Activated CD4-positive, alpha-beta T cell treated with anti-CD3 and anti-CD28 coated beads, Interleukin-2, Interleukin-4, amounts not matched to agents 100 ng/mL and 50 ng/mL, durations not matched to agents 16 hours and 8 hours (primary cell): ENCODE data around the gene PIK3C2G.
"Not testable (repeated sequence)": the region's sequence is repeated elsewhere in the genome, so short reads cannot be mapped to it uniquely, and the experiment has no call there.

Experiments
- DNase-seq: peaks from one replicate; pipeline ENCODE4 v3.0.0-alpha.2; 2020; ENCODE audit warnings: low spot score

PIK3C2G gene, protein sequence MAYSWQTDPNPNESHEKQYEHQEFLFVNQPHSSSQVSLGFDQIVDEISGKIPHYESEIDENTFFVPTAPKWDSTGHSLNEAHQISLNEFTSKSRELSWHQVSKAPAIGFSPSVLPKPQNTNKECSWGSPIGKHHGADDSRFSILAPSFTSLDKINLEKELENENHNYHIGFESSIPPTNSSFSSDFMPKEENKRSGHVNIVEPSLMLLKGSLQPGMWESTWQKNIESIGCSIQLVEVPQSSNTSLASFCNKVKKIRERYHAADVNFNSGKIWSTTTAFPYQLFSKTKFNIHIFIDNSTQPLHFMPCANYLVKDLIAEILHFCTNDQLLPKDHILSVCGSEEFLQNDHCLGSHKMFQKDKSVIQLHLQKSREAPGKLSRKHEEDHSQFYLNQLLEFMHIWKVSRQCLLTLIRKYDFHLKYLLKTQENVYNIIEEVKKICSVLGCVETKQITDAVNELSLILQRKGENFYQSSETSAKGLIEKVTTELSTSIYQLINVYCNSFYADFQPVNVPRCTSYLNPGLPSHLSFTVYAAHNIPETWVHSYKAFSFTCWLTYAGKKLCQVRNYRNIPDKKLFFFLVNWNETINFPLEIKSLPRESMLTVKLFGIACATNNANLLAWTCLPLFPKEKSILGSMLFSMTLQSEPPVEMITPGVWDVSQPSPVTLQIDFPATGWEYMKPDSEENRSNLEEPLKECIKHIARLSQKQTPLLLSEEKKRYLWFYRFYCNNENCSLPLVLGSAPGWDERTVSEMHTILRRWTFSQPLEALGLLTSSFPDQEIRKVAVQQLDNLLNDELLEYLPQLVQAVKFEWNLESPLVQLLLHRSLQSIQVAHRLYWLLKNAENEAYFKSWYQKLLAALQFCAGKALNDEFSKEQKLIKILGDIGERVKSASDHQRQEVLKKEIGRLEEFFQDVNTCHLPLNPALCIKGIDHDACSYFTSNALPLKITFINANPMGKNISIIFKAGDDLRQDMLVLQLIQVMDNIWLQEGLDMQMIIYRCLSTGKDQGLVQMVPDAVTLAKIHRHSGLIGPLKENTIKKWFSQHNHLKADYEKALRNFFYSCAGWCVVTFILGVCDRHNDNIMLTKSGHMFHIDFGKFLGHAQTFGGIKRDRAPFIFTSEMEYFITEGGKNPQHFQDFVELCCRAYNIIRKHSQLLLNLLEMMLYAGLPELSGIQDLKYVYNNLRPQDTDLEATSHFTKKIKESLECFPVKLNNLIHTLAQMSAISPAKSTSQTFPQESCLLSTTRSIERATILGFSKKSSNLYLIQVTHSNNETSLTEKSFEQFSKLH (N-terminal part only)

GRCh38 chr12:18261273-18261672 lies at the start of gene PIK3C2G:
PIK3C2G (plus strand) TSS chr12:18261518; CDS start chr12:18282082, 20,564 bp downstream.
- no peak for DNase-seq

DNA sequence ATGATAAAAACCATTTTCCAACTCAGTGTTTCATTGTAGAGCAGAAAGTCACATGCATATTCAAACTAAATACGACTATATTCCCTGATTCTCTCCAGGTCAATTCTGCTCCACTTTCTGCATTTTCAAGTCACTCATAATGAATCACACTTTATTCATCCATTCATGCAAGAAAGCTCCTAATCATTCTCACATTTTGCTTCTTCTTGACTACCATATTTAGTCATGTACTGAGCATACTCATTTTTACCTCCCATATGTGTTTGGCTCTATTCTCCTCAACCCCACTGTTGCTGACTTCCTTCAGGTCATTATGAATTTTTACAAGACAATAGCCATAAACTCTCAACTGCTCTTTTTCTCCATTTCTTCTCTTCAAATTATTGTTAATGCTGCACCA lies 43.4 kb upstream of the PIK3C2G start:
- DNase-seq: no peak

DNA sequence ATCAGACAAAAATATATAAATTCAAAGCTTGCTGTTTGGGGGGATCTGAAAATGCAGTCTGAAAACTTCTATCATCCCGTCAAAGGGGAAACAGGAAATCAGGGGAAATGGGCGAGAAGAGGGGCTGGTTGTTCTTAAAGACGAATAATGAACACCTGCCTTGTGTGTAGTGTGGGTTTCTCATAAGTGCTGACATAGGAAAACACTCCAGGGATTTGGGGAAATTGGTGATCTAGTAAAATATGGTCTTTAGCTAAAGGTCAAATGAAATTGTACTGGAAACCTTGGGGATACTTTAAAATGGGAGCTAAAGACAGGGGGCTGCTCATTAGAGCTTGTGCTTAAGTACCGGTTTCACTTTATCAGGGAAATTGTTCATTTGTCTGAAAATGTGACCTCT lies 39.6 kb upstream of the PIK3C2G start:
- no peak for DNase-seq

DNA sequence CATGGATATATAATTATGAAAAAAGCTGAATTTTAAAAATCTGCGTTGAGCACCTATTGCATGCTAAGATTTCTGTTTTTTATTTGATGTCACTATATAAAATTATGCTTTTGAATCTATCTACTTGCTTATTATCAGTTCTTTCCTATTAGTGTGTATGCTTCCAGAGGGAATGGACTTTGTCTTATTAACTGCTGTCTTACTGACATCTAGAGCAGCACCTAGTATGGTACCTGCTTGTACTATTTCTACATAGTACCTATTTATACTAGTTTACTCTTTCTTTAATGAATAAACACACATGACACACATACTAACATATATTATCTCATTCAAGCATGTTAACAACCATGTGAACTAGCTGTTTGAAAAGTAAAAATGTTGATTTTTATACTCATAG lies 38.6 kb upstream of the PIK3C2G start:
- no peak for DNase-seq

DNA sequence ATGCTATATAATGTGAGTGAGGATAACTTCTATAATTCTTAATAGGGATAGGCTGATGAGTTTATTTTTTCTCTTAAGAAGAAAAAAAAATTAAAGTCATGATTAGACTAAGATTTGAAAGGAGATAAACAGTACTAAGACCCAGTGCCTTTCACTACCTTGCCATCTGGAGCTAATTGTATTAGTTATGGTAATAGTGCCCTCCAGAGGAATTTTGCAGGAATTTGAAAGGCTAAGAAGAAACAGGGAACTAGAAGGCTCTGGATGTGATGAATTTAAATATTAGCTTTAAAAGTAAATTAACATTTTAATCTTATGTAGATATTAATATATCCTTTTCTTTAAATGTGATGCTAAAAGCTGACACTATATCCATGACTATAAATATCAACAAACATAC lies 36.6 kb upstream of the PIK3C2G start:
- peak; percentile 2 for DNase-seq

DNA sequence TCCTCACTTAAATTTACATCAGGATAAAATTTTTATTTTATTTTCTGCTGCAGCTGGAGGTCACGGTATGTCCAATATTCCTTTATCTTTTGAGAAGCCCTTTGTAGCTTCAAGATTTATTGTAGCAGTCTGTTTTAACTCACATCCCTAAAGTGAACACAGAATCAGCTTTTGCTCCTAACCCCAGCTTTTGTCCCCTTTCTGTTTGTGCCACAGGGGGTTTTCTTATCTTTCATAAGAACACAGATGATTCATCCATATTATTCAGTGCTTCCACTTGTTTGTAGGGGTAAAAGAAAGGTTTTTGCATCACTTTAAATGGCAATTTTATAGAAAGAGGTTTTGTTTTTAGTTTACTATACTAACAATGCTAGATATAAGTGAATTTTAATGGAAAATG lies 21.8 kb upstream of the PIK3C2G start:
- DNase-seq: no peak

- DNase-seq: no peak
Measured at GRCh38 chr12:18242380-18243089, 18.8 kb upstream of the PIK3C2G start.

- DNase-seq: no peak
Measured at GRCh38 chr12:18243238-18243637, 18.1 kb upstream of the PIK3C2G start.

DNA sequence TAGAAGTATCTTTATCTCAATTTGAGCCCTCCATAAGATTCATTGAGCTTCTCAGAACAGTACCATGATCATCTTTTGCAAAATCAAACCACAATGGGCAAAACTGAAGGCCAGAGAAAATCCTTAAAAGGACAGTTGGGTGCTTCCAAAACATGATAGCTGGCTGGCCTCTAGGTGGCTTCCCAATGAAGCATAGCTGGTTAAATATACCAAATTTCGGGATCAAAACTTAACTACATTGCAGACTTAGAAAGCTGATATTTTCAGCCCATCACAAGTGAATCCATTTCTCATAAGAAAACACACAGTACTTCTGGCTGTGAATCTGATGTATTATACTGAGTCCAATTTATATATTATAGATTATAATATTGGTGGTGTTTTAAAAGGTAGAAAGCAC lies 15.3 kb upstream of the PIK3C2G start:
- no peak for DNase-seq

- DNase-seq: peak; percentile 39
Measured at GRCh38 chr12:18250313-18250916, 10.9 kb upstream of the PIK3C2G start.

GRCh38 chr12:18254081-18254480 lies 7.2 kb upstream of the PIK3C2G start:
- DNase-seq: no peak

GRCh38 chr12:18255004-18255403 lies 6.3 kb upstream of the PIK3C2G start:
- DNase-seq: not testable (repeated sequence)

- no peak for DNase-seq
Measured at GRCh38 chr12:18257251-18257650, 4.1 kb upstream of the PIK3C2G start.

GRCh38 chr12:18258929-18259328 lies 2.4 kb upstream of the PIK3C2G start:
- no peak for DNase-seq

GRCh38 chr12:18259906-18260682 lies 1.2 kb upstream of the PIK3C2G start:
- no peak for DNase-seq

DNA sequence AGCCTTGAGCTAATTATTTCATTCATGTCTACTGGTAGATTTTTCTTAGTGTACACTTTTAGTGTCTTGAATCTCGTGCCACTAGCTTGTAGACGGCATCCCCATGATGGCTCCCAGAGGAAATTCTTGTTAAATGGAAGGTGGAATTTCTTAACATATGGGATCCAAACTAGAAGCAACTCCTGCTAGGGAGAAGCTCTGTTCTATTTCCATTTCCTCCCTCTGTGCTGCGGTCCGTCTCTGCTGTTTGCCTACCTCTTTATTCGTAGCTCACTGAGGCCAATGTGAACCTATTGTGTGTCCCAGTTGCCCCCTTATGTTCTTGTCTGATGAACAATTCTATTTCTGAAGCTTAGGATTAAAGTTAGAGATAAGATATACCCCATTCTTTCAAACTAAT lies 588 bp downstream of the PIK3C2G start:
- no peak for DNase-seq

GRCh38 chr12:18262514-18262913 lies 1.2 kb downstream of the PIK3C2G start:
- no peak for DNase-seq

DNA sequence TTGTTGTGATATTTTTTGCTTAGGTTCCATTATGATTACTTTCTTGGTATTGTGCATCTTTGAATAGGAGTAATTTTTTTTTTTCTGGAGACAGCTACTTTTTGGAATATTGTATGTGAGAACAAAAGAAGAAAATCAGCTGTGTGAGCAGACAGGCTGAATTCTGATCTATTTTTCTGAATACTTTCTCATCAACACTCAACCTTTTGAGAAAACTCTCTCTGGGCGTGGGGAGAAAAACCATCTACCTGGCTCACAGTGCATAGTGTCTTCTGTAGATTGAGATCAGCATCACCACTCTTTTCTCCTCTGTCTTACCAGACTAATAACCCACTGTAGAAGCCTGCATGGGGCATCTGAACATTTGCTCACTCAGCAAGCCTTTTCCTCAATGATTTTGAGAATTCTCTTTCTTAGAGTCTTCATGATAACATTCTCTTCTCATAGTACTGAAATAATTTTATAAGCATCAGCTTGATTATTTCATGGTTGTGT lies 3.3 kb downstream of the PIK3C2G start:
- DNase-seq: no peak

DNA sequence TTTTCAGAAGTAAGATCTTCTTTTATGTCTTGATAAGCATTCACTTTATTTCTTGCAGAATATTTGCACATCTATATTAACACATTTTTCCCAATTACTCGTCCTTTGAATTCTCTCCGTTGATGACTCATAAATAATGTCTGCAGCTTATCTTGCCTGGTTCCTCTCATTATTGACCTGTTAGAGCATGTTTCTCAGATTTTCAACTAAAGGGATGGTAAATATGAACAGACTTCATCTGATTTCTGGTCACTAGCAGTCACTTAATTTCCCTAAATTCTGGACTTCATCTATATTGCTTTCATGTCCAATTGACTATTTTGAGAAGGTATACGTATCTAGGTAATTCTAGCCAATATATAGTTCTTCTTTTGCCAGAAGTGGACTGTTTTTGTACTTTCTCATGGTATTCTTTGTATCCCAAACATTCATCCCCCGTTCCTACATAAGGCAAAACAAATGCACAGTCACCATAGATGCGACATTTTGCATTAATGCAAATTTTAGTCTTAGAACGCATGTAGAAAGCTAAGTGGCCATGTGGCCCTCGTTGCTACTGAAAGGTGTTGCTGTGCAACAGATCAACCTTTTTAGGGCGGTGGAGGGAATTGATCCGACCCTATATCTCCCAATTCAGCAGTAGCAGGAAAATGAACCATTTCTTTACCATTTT lies 6.2 kb downstream of the PIK3C2G start:
- DNase-seq: no peak
